ENCODE measurements around the gene ANTKMT.

ANTKMT gene

GRCh38 chr16:703406-703805 lies 17.5 kb upstream of the ANTKMT start:
- no peaks in the 10 kb centered on the region for H3K9me3 ChIP-seq (ENCODE audit: control insufficient read depth in 2 of 2, low read length in 2 of 2)
- no peak overlapping the region for H3K9ac ChIP-seq (ENCODE audit: low read length in 2 of 2)
- H3K27ac ChIP-seq (ENCODE audit: low read length) = no peak overlapping the region
- H3K27me3 ChIP-seq (ENCODE audit: control insufficient read depth in 1 of 2, insufficient read depth in 2 of 2, low read length in 2 of 2) = peaks cover 64 to 80% of the 10 kb centered on the region in 2 donors
- peaks cover 10% of the 10 kb centered on the region for H3K4me1 ChIP-seq (ENCODE audit: control insufficient read depth, insufficient read depth, low read length)
- no peaks in the 10 kb centered on the region for H3K36me3 ChIP-seq (ENCODE audit: control insufficient read depth in 2 of 2, insufficient read depth in 2 of 2, low read length in 2 of 2)
- no peak overlapping the region for H3K4me3 ChIP-seq (ENCODE audit: low read length in 2 of 2)

- Histone ChIP-seq H3K9me3 (ENCODE audit: control insufficient read depth in 2 of 2, low read length in 2 of 2) (no peaks in the 10 kb centered on the region), H3K27me3 (ENCODE audit: control insufficient read depth in 1 of 2, insufficient read depth in 2 of 2, low read length in 2 of 2) (peaks cover 70 to 84% of the 10 kb centered on the region in 2 donors), H3K4me1 (ENCODE audit: control insufficient read depth, insufficient read depth, low read length) (peaks cover 10% of the 10 kb centered on the region), H3K36me3 (ENCODE audit: control insufficient read depth in 2 of 2, insufficient read depth in 2 of 2, low read length in 2 of 2) (no peaks in the 10 kb centered on the region), H3K27ac (ENCODE audit: low read length) (no peak overlapping the region), H3K4me3 (ENCODE audit: low read length in 2 of 2) (no peak overlapping the region), H3K9ac (ENCODE audit: low read length in 2 of 2) (no peak overlapping the region)
Measured at GRCh38 chr16:704047-704446, 16.9 kb upstream of the ANTKMT start.

- Histone ChIP-seq H3K4me3 (ENCODE audit: low read length in 2 of 2) (no peak overlapping the region), H3K27ac (ENCODE audit: low read length) (no peak overlapping the region), H3K9ac (ENCODE audit: low read length in 2 of 2) (no peak overlapping the region), H3K27me3 (ENCODE audit: control insufficient read depth in 1 of 2, insufficient read depth in 2 of 2, low read length in 2 of 2) (peaks cover 71 to 84% of the 10 kb centered on the region in 2 donors), H3K4me1 (ENCODE audit: control insufficient read depth, insufficient read depth, low read length) (peaks cover 12% of the 10 kb centered on the region), H3K36me3 (ENCODE audit: control insufficient read depth in 2 of 2, insufficient read depth in 2 of 2, low read length in 2 of 2) (no peaks in the 10 kb centered on the region), H3K9me3 (ENCODE audit: control insufficient read depth in 2 of 2, low read length in 2 of 2) (no peaks in the 10 kb centered on the region)
Measured at GRCh38 chr16:704552-705380, 16.2 kb upstream of the ANTKMT start.

DNA sequence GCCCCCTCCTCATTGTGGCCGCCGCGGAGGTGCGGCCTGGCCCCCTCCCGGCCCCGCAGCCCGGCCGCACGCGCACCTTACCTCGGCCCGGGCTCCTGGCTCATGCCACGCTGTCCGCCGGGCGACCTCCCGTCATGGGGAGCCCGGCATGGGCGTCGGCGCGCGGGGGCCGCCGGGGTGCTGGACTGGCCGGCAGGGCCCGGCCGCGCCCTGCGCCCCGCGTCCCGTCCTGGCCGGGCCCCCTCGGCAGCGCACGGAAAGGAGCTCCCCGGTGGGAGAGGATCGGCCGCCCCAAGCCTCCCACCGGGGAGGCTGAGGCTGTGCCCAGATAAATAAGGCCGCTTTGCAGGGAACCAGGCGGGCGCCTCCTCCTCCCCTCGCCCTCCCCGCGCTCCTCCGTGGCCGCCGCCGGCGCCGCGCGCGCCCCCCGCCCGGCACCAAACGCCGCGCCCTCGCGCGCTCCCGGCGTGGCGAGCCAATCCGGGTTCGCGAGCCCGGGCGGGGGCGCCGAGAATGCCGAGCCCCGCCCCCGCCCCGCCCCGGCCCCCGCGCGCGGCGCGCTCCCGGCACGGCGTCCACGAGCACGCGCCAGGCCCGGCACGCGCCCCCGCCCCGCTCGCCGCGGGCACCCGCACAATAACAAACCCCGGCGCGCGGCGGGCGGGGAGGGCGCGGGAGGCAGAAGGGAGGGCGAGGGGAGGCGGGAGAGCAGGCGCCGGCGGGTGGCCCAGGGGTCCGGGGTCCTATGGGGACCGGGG lies 15.3 kb upstream of the ANTKMT start, which contains the start of gene FBXL16:
Gene FBXL16, minus strand, starts transcription at position 371 of the 758 bp plus-strand sequence. CDS start 8,396 bp downstream, outside the sequence.
- Histone ChIP-seq H3K27me3 (ENCODE audit: control insufficient read depth in 1 of 2, insufficient read depth in 2 of 2, low read length in 2 of 2) (peaks cover 77 to 84% of the 10 kb centered on the region in 2 donors), H3K9me3 (ENCODE audit: control insufficient read depth in 2 of 2, low read length in 2 of 2) (no peaks in the 10 kb centered on the region), H3K4me3 (ENCODE audit: low read length in 2 of 2) (no peak within 1 kb of the TSS), H3K9ac (ENCODE audit: low read length in 2 of 2) (no peak within 1 kb of the TSS), H3K27ac (ENCODE audit: low read length) (no peak within 1 kb of the TSS), H3K36me3 (ENCODE audit: control insufficient read depth in 2 of 2, insufficient read depth in 2 of 2, low read length in 2 of 2) (no peaks in the 10 kb centered on the region), H3K4me1 (ENCODE audit: control insufficient read depth, insufficient read depth, low read length) (peaks cover 18% of the 10 kb centered on the region)

DNA sequence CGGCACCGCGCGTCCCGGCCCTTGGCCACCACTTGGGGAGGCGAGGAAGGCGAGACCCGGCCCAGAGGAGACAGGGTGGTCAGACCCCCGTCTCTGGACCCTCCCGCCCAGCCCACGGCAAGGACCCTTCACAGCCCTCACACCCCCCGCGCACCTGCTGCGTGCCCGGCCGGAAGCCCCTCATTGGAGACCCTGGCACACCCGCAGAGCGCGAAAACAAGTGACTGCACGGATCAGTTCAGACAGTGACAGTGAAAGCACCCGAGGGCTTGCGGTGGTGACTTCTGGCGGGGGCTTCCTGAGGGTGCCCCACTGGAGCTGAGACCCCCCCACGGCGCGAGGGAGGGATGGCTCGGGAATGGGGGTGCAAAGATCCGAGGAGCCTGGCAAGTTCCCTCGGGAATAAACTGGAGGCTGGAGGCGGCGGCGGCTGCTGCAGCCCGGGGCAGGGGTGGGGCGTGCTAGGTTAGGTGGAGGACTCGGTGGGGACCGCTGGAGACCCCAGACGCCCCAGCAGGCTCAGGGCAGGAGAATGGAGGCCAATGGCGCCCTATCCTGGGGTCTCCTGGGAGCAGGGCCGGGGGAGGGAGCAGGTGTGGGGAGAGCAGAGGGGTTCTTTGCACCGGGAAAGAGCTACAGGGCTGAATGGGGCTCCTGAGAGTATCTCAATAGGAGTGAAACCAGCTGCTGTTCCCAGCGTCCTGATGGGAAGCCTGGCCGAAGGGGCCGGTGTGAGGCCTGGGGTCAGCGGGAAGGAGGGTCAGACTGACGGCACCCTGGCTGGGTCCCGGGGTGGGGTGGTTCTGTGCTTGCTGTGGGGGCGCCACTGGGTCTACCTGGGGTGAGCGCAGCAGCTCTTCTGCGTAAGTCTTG lies 14.5 kb upstream of the ANTKMT start:
- Histone ChIP-seq H3K27me3 (ENCODE audit: control insufficient read depth in 1 of 2, insufficient read depth in 2 of 2, low read length in 2 of 2) (peaks cover 80 to 84% of the 10 kb centered on the region in 2 donors), H3K9ac (ENCODE audit: low read length in 2 of 2) (no peak overlapping the region), H3K4me3 (ENCODE audit: low read length in 2 of 2) (no peak overlapping the region), H3K27ac (ENCODE audit: low read length) (no peak overlapping the region), H3K9me3 (ENCODE audit: control insufficient read depth in 2 of 2, low read length in 2 of 2) (no peaks in the 10 kb centered on the region), H3K4me1 (ENCODE audit: control insufficient read depth, insufficient read depth, low read length) (peaks cover 18% of the 10 kb centered on the region), H3K36me3 (ENCODE audit: control insufficient read depth in 2 of 2, insufficient read depth in 2 of 2, low read length in 2 of 2) (no peaks in the 10 kb centered on the region)

- Histone ChIP-seq H3K27ac (ENCODE audit: low read length) (no peak overlapping the region), H3K9me3 (ENCODE audit: control insufficient read depth in 2 of 2, low read length in 2 of 2) (no peaks in the 10 kb centered on the region), H3K4me3 (ENCODE audit: low read length in 2 of 2) (no peak overlapping the region), H3K9ac (ENCODE audit: low read length in 2 of 2) (no peak overlapping the region), H3K27me3 (ENCODE audit: control insufficient read depth in 1 of 2, insufficient read depth in 2 of 2, low read length in 2 of 2) (peaks cover 74 to 80% of the 10 kb centered on the region in 2 donors), H3K4me1 (ENCODE audit: control insufficient read depth, insufficient read depth, low read length) (peaks cover 18% of the 10 kb centered on the region), H3K36me3 (ENCODE audit: control insufficient read depth in 2 of 2, insufficient read depth in 2 of 2, low read length in 2 of 2) (no peaks in the 10 kb centered on the region)
Measured at GRCh38 chr16:707062-707538, 13.8 kb upstream of the ANTKMT start.

DNA sequence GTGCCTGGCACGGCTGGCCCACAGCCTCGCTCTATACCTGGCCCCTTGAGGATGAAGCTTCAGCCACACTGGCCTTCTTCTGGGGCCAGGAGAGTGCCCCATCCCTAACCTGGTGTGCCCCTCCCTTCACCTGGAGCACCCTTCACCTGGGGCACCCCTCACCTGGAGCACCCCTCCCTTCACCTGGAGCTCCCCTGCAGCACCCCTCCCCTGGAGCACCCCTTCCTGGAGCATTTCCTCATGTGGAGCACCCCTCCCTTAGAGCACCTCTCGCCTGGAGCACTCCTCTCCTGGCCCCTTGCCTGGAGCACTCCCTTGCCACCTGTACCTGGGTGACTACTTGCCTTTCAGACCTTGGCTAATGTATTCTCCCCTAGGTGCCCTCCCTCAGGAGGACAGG lies 12.9 kb upstream of the ANTKMT start:
- Histone ChIP-seq H3K9ac (ENCODE audit: low read length in 2 of 2) (no peak overlapping the region), H3K36me3 (ENCODE audit: control insufficient read depth in 2 of 2, insufficient read depth in 2 of 2, low read length in 2 of 2) (no peaks in the 10 kb centered on the region), H3K4me3 (ENCODE audit: low read length in 2 of 2) (no peak overlapping the region), H3K4me1 (ENCODE audit: control insufficient read depth, insufficient read depth, low read length) (peaks cover 18% of the 10 kb centered on the region), H3K27me3 (ENCODE audit: control insufficient read depth in 1 of 2, insufficient read depth in 2 of 2, low read length in 2 of 2) (peaks cover 65 to 72% of the 10 kb centered on the region in 2 donors), H3K9me3 (ENCODE audit: control insufficient read depth in 2 of 2, low read length in 2 of 2) (no peaks in the 10 kb centered on the region), H3K27ac (ENCODE audit: low read length) (no peak overlapping the region)

DNA sequence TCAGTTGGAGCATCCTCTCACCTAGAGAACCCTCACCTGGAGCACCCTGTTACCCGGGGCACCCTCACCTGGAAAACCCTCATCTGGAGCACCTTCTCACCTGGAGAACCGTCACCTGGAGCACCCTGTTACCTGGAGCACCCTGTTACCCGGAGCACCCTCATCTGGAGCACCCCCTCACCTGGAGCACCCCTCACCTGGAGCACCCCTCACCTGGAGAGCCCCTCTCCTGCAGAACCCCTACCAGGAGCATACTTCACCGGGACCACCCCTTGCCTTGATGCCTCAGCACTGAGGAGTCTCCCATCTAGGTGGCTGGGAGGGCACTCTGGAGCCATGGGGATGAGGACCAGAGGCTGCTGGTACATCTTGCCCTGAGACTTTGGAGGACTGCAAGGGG lies 12.0 kb upstream of the ANTKMT start:
- no peak overlapping the region for H3K9ac ChIP-seq (ENCODE audit: low read length in 2 of 2)
- peaks cover 56 to 62% of the 10 kb centered on the region in 2 donors for H3K27me3 ChIP-seq (ENCODE audit: control insufficient read depth in 1 of 2, insufficient read depth in 2 of 2, low read length in 2 of 2)
- H3K4me1 ChIP-seq (ENCODE audit: control insufficient read depth, insufficient read depth, low read length) = peaks cover 19% of the 10 kb centered on the region
- H3K27ac ChIP-seq (ENCODE audit: low read length) = no peak overlapping the region
- H3K4me3 ChIP-seq (ENCODE audit: low read length in 2 of 2) = no peak overlapping the region
- H3K36me3 ChIP-seq (ENCODE audit: control insufficient read depth in 2 of 2, insufficient read depth in 2 of 2, low read length in 2 of 2) = no peaks in the 10 kb centered on the region
- no peaks in the 10 kb centered on the region for H3K9me3 ChIP-seq (ENCODE audit: control insufficient read depth in 2 of 2, low read length in 2 of 2)

- peaks cover 49 to 54% of the 10 kb centered on the region in 2 donors for H3K27me3 ChIP-seq (ENCODE audit: control insufficient read depth in 1 of 2, insufficient read depth in 2 of 2, low read length in 2 of 2)
- H3K4me1 ChIP-seq (ENCODE audit: control insufficient read depth, insufficient read depth, low read length) = peaks cover 27% of the 10 kb centered on the region
- H3K9me3 ChIP-seq (ENCODE audit: control insufficient read depth in 2 of 2, low read length in 2 of 2) = no peaks in the 10 kb centered on the region
- no peak overlapping the region for H3K4me3 ChIP-seq (ENCODE audit: low read length in 2 of 2)
- H3K36me3 ChIP-seq (ENCODE audit: control insufficient read depth in 2 of 2, insufficient read depth in 2 of 2, low read length in 2 of 2) = no peaks in the 10 kb centered on the region
- no peak overlapping the region for H3K9ac ChIP-seq (ENCODE audit: low read length in 2 of 2)
- H3K27ac ChIP-seq (ENCODE audit: low read length) = no peak overlapping the region
Measured at GRCh38 chr16:709566-710499, 11.1 kb upstream of the ANTKMT start.

All from stomach smooth muscle (tissue), 2 donors.